ENCODE data around the gene NACC2. TPM values are rescaled to one million over a fixed set of nuclear protein-coding genes. Genes with fewer than 3 reads are reported as not detected.

Gene NACC2
- polyA plus RNA-seq, 3 donors: 5.3 to 15.5 (median 9.1) TPM

DNA sequence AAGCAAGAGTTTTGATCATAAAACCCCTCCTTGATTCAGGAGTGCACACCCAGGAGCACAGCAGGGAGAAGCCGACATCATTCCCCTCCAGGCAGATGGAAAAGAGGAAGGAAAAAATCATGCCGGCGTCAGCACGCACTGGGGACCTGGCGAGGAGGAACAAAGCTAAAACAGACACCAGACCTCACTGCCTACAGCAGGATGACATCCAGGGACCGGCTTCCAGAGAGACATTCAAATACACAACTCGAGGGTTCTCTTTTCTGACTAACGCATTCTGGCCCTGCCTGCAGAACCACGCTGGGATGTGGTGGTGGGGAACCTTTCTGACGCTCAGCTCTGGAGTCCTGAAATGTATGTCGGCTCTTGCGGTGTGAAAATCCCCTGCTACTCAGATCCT, 136.6 kb downstream of the NACC2 start:
- WGBS, 3 donors: 61 to 90% (median 69%) methylated on average over 12 of the region's 12 CpGs
- H3K27ac ChIP-seq (ENCODE audit: low read depth, low read length): no peak overlapping the region

DNA sequence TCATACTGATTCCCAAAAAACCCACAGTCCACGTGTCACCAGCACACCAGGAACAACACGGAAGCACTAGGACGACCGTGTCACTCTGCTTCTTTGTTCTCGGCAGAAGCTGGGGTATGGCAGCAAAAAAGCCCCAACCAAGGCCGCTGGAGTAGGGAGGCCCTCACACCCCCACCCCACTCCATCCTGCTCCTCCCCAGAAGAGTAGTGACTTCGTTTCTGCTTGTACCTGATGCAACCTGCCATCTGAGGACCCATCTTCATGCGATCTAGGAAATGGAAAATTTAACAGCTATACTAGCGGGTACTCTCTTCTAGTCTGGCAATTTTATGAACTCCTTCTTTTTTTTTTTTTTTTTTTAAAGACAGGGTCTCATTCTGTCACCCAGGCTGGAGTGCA, 137.7 kb downstream of the NACC2 start:
- WGBS, 3 donors: 89 to 92% (median 90%) methylated on average over 9 of the region's 9 CpGs
- H3K27ac ChIP-seq (ENCODE audit: low read depth, low read length): no peak overlapping the region

DNA sequence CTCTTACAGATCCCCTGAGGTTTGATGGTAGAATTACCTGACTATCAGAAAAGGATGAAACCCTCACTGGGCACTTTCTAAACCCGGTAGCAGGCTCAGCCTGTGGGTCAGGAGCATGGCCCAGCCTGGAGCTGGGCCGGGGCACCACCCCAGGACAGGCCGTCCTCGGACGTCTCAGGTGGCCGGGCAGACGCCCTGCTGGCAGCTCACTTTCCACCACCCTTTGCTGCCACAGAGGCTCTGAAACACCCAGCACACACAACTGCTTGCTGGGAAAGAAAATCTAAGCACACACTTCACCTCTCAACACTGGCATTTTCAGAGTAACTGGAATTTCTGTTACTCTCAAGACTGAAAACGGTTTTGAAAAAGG, 138.3 kb downstream of the NACC2 start:
- WGBS, 3 donors: 87 to 90% (median 89%) methylated on average over 8 of the region's 8 CpGs
- no peak overlapping the region for H3K27ac ChIP-seq (ENCODE audit: low read depth, low read length)

Other genes starting within 250 kb of the NACC2 start
- gene CAMSAP1, start 187.7 kb downstream of the NACC2 start, polyA plus RNA-seq: 10 to 100 TPM in 1 of 3 donors, 1 to 10 TPM in 2; 5.7 to 12.0 (median 8.8) TPM
- 10 to 100 TPM; 18.6 to 37.1 (median 28.4) TPM for gene UBAC1, start 133.9 kb downstream of the NACC2 start, polyA plus RNA-seq
- gene TMEM250, start 23.6 kb upstream of the NACC2 start, polyA plus RNA-seq: 10 to 100 TPM; 14.9 to 25.9 (median 20.4) TPM
- under 1 TPM in 1 of 3 donors, not detected in 2; 0.02 TPM for gene LHX3, start 109.8 kb upstream of the NACC2 start, polyA plus RNA-seq
- 1 to 10 TPM; 4.5 to 7.3 (median 6.8) TPM for gene QSOX2, start 150.5 kb upstream of the NACC2 start, polyA plus RNA-seq
- under 1 TPM in 2 of 3 donors, not detected in 1; 0.03 to 0.18 TPM for gene CCDC187, start 208.8 kb upstream of the NACC2 start, polyA plus RNA-seq
- gene GPSM1, start 232.2 kb upstream of the NACC2 start, polyA plus RNA-seq: 10 to 100 TPM in 2 of 3 donors, 1 to 10 TPM in 1; 5.8 to 14.9 (median 11.0) TPM

Data from adipose tissue (tissue), 3 donors.